Naive thymus-derived CD4-positive, alpha-beta T cell (primary cell): ENCODE data around the gene CYP26B1. TPM values are rescaled to one million over a fixed set of nuclear protein-coding genes. Genes with fewer than 3 reads are reported as not detected.

Experiments used
- ATAC-seq: fragments of 150-1000 bp; cut with Tn5 transposase; 2 replicates; pipeline ENCODE4 v1.10.0; 2021; ENCODE audit warnings: mild to moderate bottlenecking, moderate library complexity
- CTCF ChIA-PET: fragments of 350-600 bp; sonication (Branson Sonifier 250); formaldehyde crosslinking; loops from one replicate; lab custom pipeline; 2021; ENCODE audit warnings: antibody characterized with exemption; lab: Charles Lee
- POLR2A ChIA-PET: fragments of 350-600 bp; sonication (Branson Sonifier 250); formaldehyde crosslinking; loops from one replicate; lab custom pipeline; 2021; ENCODE audit warnings: antibody characterized with exemption, inconsistent platforms; lab: Charles Lee
- DNase-seq, 9 donors: peaks; one replicate each; pipeline versions ENCODE4 v3.0.0 to v3.0.0-alpha.2; 2020 to 2022; ENCODE audit warnings: mixed read lengths in 1 of 9
- H3K27ac ChIP-seq: one replicate; pipeline ENCODE4 v1.7.0; 2013; ENCODE audit warnings: mild to moderate bottlenecking, low read depth, low read length, moderate library complexity
- H3K27me3 ChIP-seq, 2 donors: one replicate each; pipeline ENCODE4 v1.7.0; 2013; ENCODE audit warnings: low read length in 2 of 2, mild to moderate bottlenecking in 2 of 2, moderate library complexity in 2 of 2; ENCODE audit not compliant: control insufficient read depth in 2 of 2, insufficient read depth in 2 of 2
- H3K36me3 ChIP-seq, 3 experiments: 1 replicate in 2 of 3; 2 replicates in 1 of 3; pipeline ENCODE4 v1.7.0; 2013; ENCODE audit warnings: low read length in 3 of 3, mild to moderate bottlenecking in 3 of 3, moderate library complexity in 1 of 3; ENCODE audit not compliant: insufficient read depth in 3 of 3, control insufficient read depth in 2 of 3
- H3K4me1 ChIP-seq, 2 donors: one replicate each; pipeline ENCODE4 v1.7.0; 2013; ENCODE audit warnings: low read length in 2 of 2, mild to moderate bottlenecking in 2 of 2, moderate library complexity in 1 of 2; ENCODE audit not compliant: control insufficient read depth in 2 of 2, insufficient read depth in 2 of 2
- H3K4me3 ChIP-seq: 2 replicates; pipeline ENCODE4 v1.7.0; 2013; ENCODE audit warnings: mild to moderate bottlenecking, low read length
- H3K9me3 ChIP-seq, 3 experiments: 1 replicate in 2 of 3; 2 replicates in 1 of 3; pipeline ENCODE4 v1.7.0; 2013; ENCODE audit warnings: low read length in 3 of 3; ENCODE audit not compliant: control insufficient read depth in 2 of 3
- H3K27ac Mint-ChIP-seq, 9 donors: one replicate each; pipeline ENCODE4 v1.8.0; 2020 to 2022; ENCODE audit warnings: mixed read lengths in 9 of 9, mild to moderate bottlenecking in 8 of 9, moderate library complexity in 5 of 9, inconsistent platforms in 2 of 9
- H3K27me3 Mint-ChIP-seq, 5 donors: one replicate each; pipeline ENCODE4 v1.8.0; 2021 to 2022; ENCODE audit warnings: mixed read lengths in 5 of 5, mild to moderate bottlenecking in 1 of 5
- H3K36me3 Mint-ChIP-seq, 5 donors: one replicate each; pipeline ENCODE4 v1.8.0; 2020 to 2022; ENCODE audit warnings: mixed read lengths in 5 of 5, mild to moderate bottlenecking in 3 of 5, inconsistent platforms in 1 of 5
- H3K4me1 Mint-ChIP-seq, 7 donors: one replicate each; pipeline ENCODE4 v1.8.0; 2020 to 2022; ENCODE audit warnings: mixed read lengths in 7 of 7, mild to moderate bottlenecking in 3 of 7, inconsistent platforms in 1 of 7
- H3K4me3 Mint-ChIP-seq, 10 donors: one replicate each; pipeline ENCODE4 v1.8.0; 2020 to 2022; ENCODE audit warnings: mild to moderate bottlenecking in 10 of 10, mixed read lengths in 10 of 10, moderate library complexity in 6 of 10, inconsistent platforms in 2 of 10
- H3K9me3 Mint-ChIP-seq, 11 donors: one replicate each; pipeline ENCODE4 v1.8.0; 2020 to 2022; ENCODE audit warnings: mixed read lengths in 11 of 11, mild to moderate bottlenecking in 4 of 11, inconsistent platforms in 1 of 11, moderate library complexity in 1 of 11
- intact Hi-C, 2 donors: fragments of 100-400 bp; cut with micrococcal nuclease; formaldehyde crosslinking; loops; one replicate each; pipeline ENCODE4 v1.15.1; 2023
- polyA plus RNA-seq, 2 donors: library from polyadenylated mRNA; unstranded; fragments of 300-500 nt; fragmentation: Illumina TruSeq; gene quantifications; one replicate each; pipeline ENCODE4 v1.2.3, GENCODE V29; 2021
- total RNA-seq, 6 experiments: library from RNA in 5 of 6; stranded (reverse) in 5 of 6; gene quantifications; 1 replicate in 5 of 6; 2 replicates in 1 of 6; pipeline ENCODE4 v1.2.3 and lab custom pipeline; 2021 to 2026

The CYP26B1 gene
- total and polyA plus RNA-seq, 7 experiments from 2014 or later, result not detected

DNA sequence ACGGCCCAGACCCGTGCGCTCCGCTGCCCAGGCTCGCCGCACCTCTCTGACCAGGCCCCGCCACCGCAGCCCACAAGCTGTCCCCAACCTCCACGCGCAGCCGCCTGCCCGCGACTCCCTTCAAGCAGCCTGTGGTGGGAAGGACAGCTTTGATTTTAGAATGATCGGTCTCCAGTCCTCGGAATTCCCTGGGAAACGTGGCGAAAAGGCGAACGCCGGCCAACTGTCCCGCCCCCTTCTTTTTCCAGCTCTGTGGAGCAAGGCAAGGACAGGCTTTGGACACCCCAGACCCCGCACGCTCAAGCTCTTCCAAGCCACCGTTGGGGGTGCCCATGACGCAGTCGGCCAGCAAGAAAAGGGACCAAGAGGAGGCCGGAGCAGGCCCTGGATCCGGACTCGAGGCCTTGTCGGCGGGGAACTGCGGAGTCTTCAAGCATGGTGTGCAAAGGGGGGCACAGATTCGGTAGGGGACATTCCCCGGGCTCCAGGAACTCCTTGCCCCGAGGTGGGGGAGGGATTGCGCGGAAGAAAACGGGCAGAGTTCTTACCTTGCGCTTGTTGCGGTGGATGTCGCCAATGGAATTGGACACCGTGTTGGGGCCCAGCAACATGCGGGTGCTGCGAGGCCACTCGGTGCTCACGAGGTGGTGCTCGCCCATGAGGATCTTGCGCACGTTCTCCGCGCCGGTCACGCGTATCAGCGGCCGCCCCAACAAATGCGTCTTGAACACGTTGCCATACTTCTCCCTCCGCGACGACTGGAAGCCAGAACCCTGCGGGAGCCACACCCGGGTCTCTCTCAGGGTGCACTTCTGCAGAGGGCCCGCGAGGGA is 4.0 kb downstream of the CYP26B1 start:
- H3K9me3 ChIP-seq, result peaks cover 0 to 3% (median 0%) of the 10 kb centered on the region in 3 experiments
- no peak overlapping the region for H3K4me3 ChIP-seq
- peaks cover 6 to 11% of the 10 kb centered on the region in 2 donors for H3K27me3 ChIP-seq
- H3K27ac Mint-ChIP-seq, result no peak overlapping the region
- ATAC-seq (no peak), DNase-seq (no peak)
- peaks cover 39 to 49% (median 48%) of the 10 kb centered on the region in 5 donors for H3K27me3 Mint-ChIP-seq
- H3K4me1 Mint-ChIP-seq, result peaks cover 16 to 38% (median 30%) of the 10 kb centered on the region in 7 donors
- peaks cover 4 to 7% of the 10 kb centered on the region in 2 donors for H3K4me1 ChIP-seq
- H3K36me3 Mint-ChIP-seq, result peaks cover 0 to 7% (median 0%) of the 10 kb centered on the region in 5 donors
- H3K36me3 ChIP-seq, result no peaks in the 10 kb centered on the region
- CTCF ChIA-PET, result interaction anchor here (0.7 kb wide), 1 partner anchor 218 kb away, joined by 3 read pairs; no protein-coding TSS in a partner anchor
- peak overlapping the region in 9 of 10 donors; percentile 13 to 82 (median 57) for H3K4me3 Mint-ChIP-seq
- H3K27ac ChIP-seq, result no peak overlapping the region
- POLR2A ChIA-PET, result no interaction called here
- intact Hi-C loops, result loop anchor here in 1 of 2 donors (5.0 kb wide), 1 partner anchor 1256 kb away; no protein-coding TSS in a partner anchor
- H3K9me3 Mint-ChIP-seq, result peaks cover 0 to 6% (median 2%) of the 10 kb centered on the region in 11 donors

DNA sequence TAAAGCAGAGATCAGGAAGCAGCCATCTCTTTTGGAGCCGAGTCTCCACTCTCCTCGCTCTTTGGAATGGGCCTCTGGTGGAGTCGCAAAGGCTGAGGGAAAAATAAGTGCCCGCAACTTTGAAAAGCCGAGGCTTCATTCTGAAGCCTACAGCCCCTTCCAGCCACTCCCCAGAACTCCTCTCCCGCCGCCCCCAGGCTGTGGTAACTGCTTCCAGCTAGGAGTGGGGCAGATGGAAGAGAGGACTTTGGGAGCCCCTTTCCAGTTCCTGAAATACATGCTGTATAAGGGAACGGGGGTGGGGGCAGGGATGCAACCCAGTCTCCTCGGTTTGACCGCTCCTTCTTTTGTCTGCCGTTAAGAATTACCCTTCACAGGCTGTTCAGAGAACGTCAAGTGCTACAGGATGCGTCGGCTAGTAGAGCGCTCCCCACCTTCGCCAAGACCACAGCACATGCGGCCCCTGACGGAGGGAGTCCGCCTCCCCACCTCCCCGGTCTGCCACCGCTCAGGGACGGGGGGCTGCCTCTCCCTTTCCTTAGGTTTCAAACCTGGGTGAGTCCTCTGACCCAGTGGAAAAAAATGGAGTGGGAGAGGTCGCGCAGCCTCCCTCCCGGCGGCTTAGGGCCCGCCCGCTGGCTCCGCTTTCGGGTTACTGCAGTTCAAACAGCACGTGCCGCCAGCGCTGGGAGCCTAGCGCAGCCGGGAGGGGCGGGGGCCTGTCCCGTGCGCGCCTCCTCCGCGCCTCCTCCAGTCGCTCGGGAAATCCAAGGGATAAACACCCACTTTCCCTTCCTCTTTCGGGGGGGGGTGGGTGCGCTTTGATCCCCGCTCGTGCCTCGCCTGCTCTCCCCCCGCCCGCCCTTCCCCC is 4.9 kb downstream of the CYP26B1 start:
- Histone ChIP-seq H3K27me3 (peaks cover 6% of the 10 kb centered on the region in 2 donors), H3K9me3 (peaks cover 0 to 3% (median 0%) of the 10 kb centered on the region in 3 experiments), H3K4me3 (no peak overlapping the region), H3K4me1 (peaks cover 4 to 7% of the 10 kb centered on the region in 2 donors), H3K36me3 (no peaks in the 10 kb centered on the region), H3K27ac (no peak overlapping the region)
- Mint-ChIP-seq H3K9me3 (peaks cover 0 to 6% (median 2%) of the 10 kb centered on the region in 11 donors), H3K36me3 (peaks cover 0 to 7% (median 0%) of the 10 kb centered on the region in 5 donors), H3K27ac (no peak overlapping the region), H3K27me3 (peaks cover 32 to 43% (median 42%) of the 10 kb centered on the region in 5 donors), H3K4me3 (no peak overlapping the region), H3K4me1 (peaks cover 11 to 32% (median 25%) of the 10 kb centered on the region in 7 donors)
- POLR2A ChIA-PET, result no interaction called here
- CTCF ChIA-PET, result interaction anchor here (0.7 kb wide), 1 partner anchor 217 kb away, joined by 3 read pairs; no protein-coding TSS in a partner anchor
- no peak for DNase-seq
- no peak for ATAC-seq
- intact Hi-C loops, result loop anchor here in 1 of 2 donors (5.0 kb wide), 1 partner anchor 1256 kb away; no protein-coding TSS in a partner anchor

GRCh38 chr2:72141881-72142451 is 5.7 kb downstream of the CYP26B1 start:
- ATAC-seq (no peak), DNase-seq (no peak)
- H3K36me3 Mint-ChIP-seq, result peaks cover 0 to 7% (median 0%) of the 10 kb centered on the region in 5 donors
- Histone ChIP-seq H3K27me3 (peaks cover 4 to 6% of the 10 kb centered on the region in 2 donors), H3K4me3 (no peak overlapping the region), H3K36me3 (no peaks in the 10 kb centered on the region), H3K4me1 (peaks cover 4 to 7% of the 10 kb centered on the region in 2 donors), H3K27ac (no peak overlapping the region), H3K9me3 (peaks cover 0 to 3% (median 0%) of the 10 kb centered on the region in 3 experiments)
- H3K27ac Mint-ChIP-seq, result no peak overlapping the region
- intact Hi-C loops, result loop anchor here in 1 of 2 donors (5.0 kb wide), 1 partner anchor 1255 kb away; no protein-coding TSS in a partner anchor
- H3K4me1 Mint-ChIP-seq, result peaks cover 11 to 30% (median 23%) of the 10 kb centered on the region in 7 donors
- POLR2A ChIA-PET, result no interaction called here
- H3K4me3 Mint-ChIP-seq, result no peak overlapping the region
- CTCF ChIA-PET, result no interaction called here
- H3K9me3 Mint-ChIP-seq, result peaks cover 0 to 6% (median under 1%) of the 10 kb centered on the region in 11 donors
- H3K27me3 Mint-ChIP-seq, result peaks cover 27 to 45% (median 38%) of the 10 kb centered on the region in 5 donors

GRCh38 chr2:72141032-72141645 is 6.5 kb downstream of the CYP26B1 start:
- H3K4me1 Mint-ChIP-seq, result peaks cover 5 to 21% (median 16%) of the 10 kb centered on the region in 7 donors
- no peak overlapping the region for H3K27ac Mint-ChIP-seq
- ChIA-PET CTCF (no interaction called here), POLR2A (no interaction called here)
- no peaks in the 10 kb centered on the region for H3K36me3 ChIP-seq
- DNase-seq, result no peak
- no peak overlapping the region for H3K4me3 ChIP-seq
- intact Hi-C loops, result loop anchor here in 1 of 2 donors (5.0 kb wide), 1 partner anchor 1254 kb away; no protein-coding TSS in a partner anchor
- peaks cover 4 to 6% of the 10 kb centered on the region in 2 donors for H3K4me1 ChIP-seq
- no peak overlapping the region for H3K4me3 Mint-ChIP-seq
- peaks cover 20 to 37% (median 30%) of the 10 kb centered on the region in 5 donors for H3K27me3 Mint-ChIP-seq
- peaks cover 0 to 3% of the 10 kb centered on the region in 2 donors for H3K27me3 ChIP-seq
- H3K36me3 Mint-ChIP-seq, result no peaks in the 10 kb centered on the region
- no peak overlapping the region for H3K27ac ChIP-seq
- no peak for ATAC-seq
- no peaks in the 10 kb centered on the region for H3K9me3 ChIP-seq
- H3K9me3 Mint-ChIP-seq, result no peaks in the 10 kb centered on the region

DNA sequence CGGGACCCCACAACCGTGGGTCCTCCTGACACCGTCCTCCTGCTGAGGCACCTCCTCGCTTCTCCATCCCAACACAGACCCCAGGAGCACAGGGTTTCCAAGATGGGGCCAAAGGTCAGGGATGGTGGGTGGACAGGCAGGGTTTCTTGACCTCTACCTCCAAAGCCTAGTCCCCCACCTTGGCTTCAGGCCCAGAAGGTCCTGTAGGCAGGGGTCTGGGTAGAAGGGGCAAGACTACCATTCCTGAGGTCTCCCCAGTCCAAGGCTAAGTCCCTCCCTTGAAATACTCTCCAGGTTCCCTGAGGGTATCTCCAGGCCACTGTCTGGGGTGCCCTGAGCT is 7.1 kb downstream of the CYP26B1 start:
- Histone ChIP-seq H3K36me3 (no peaks in the 10 kb centered on the region), H3K9me3 (no peaks in the 10 kb centered on the region), H3K4me3 (no peak overlapping the region), H3K27ac (no peak overlapping the region), H3K27me3 (no peaks in the 10 kb centered on the region), H3K4me1 (peaks cover 0 to under 1% of the 10 kb centered on the region in 2 donors)
- CTCF ChIA-PET, result no interaction called here
- ATAC-seq, result no peak
- no peaks in the 10 kb centered on the region for H3K9me3 Mint-ChIP-seq
- intact Hi-C loops, result loop anchor here in 1 of 2 donors (5.0 kb wide), 1 partner anchor 1253 kb away; no protein-coding TSS in a partner anchor
- H3K4me1 Mint-ChIP-seq, result peaks cover 2 to 16% (median 11%) of the 10 kb centered on the region in 7 donors
- no peak overlapping the region for H3K27ac Mint-ChIP-seq
- no peak for DNase-seq
- H3K27me3 Mint-ChIP-seq, result peaks cover 16 to 31% (median 25%) of the 10 kb centered on the region in 5 donors
- H3K36me3 Mint-ChIP-seq, result no peaks in the 10 kb centered on the region
- POLR2A ChIA-PET, result no interaction called here
- H3K4me3 Mint-ChIP-seq, result no peak overlapping the region
